WTC11 (cell line): ENCODE results near the gene KDM4B.

Experiments
- ELF4 ChIP-seq: sonication (generic); formaldehyde crosslinking; IDR thresholded peaks from 2 replicates; pipeline ENCODE4 v1.8.1; 2022; ENCODE audit warnings: low read depth, mild to moderate bottlenecking, moderate library complexity, missing genetic modification reagents
- FOXJ3 ChIP-seq: sonication (generic); formaldehyde crosslinking; IDR thresholded peaks from 2 replicates; pipeline ENCODE4 v1.9.0; 2021; ENCODE audit warnings: missing genetic modification reagents, mild to moderate bottlenecking, borderline replicate concordance
- NFYB ChIP-seq: sonication (generic); formaldehyde crosslinking; conservative IDR thresholded peaks from 2 replicates; pipeline ENCODE4 v1.8.0; 2022; ENCODE audit warnings: low read depth, missing genetic modification reagents
- PREB ChIP-seq: sonication (generic); formaldehyde crosslinking; IDR thresholded peaks from 2 replicates; pipeline ENCODE4 v1.8.1; 2022; ENCODE audit warnings: mild to moderate bottlenecking, missing genetic modification reagents, moderate library complexity, borderline replicate concordance
- RELA ChIP-seq: sonication (generic); formaldehyde crosslinking; IDR thresholded peaks from 2 replicates; pipeline ENCODE4 v1.8.1; 2022; ENCODE audit warnings: missing genetic modification reagents, mild to moderate bottlenecking, borderline replicate concordance
- ZNF138 ChIP-seq: sonication (generic); formaldehyde crosslinking; conservative IDR thresholded peaks from 2 replicates; pipeline ENCODE4 v1.8.1; 2022; ENCODE audit warnings: mild to moderate bottlenecking, moderate library complexity, missing genetic modification reagents
- TF ChIP-seq, protein P1 (sequence below): fragments of 200-600 bp; IDR thresholded peaks from 2 replicates; pipeline ENCODE4 v1.8.0; 2022; ENCODE audit warnings: antibody characterized with exemption
- TF ChIP-seq, protein P2 (sequence below): sonication (generic); formaldehyde crosslinking; IDR thresholded peaks from 2 replicates; pipeline ENCODE4 v1.8.0; 2022; ENCODE audit warnings: mild to moderate bottlenecking, missing genetic modification reagents

DNA sequence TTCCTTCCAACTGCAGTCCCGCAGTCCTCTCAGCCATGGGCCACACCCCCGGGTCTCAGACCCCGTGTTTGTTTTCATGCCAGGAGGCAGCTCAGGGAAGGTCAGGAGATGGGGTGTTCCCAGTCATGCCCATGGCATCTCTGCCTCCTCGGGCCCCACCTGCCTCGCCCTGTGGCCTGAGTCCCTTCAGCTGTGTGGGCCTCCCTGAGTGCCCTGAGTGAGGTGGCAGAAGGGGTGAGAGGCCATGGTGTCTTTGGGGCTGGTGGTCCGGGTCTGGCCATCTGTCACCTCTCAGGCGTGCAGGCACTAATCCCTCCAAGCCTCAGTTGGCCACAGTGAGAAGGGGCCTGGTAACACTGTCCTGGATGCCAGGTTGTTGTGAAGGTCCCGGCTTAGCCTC, 10.9 kb upstream of the KDM4B start:
- TF ChIP-seq NFYB (CRISPR knock-in tag), result no peak
- TF ChIP-seq, protein P1, sequence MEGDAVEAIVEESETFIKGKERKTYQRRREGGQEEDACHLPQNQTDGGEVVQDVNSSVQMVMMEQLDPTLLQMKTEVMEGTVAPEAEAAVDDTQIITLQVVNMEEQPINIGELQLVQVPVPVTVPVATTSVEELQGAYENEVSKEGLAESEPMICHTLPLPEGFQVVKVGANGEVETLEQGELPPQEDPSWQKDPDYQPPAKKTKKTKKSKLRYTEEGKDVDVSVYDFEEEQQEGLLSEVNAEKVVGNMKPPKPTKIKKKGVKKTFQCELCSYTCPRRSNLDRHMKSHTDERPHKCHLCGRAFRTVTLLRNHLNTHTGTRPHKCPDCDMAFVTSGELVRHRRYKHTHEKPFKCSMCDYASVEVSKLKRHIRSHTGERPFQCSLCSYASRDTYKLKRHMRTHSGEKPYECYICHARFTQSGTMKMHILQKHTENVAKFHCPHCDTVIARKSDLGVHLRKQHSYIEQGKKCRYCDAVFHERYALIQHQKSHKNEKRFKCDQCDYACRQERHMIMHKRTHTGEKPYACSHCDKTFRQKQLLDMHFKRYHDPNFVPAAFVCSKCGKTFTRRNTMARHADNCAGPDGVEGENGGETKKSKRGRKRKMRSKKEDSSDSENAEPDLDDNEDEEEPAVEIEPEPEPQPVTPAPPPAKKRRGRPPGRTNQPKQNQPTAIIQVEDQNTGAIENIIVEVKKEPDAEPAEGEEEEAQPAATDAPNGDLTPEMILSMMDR, result no peak
- no peak for TF ChIP-seq RELA (CRISPR knock-in tag)
- no peak for TF ChIP-seq ELF4 (CRISPR knock-in tag)
- no peak for TF ChIP-seq PREB
- TF ChIP-seq, protein P2, sequence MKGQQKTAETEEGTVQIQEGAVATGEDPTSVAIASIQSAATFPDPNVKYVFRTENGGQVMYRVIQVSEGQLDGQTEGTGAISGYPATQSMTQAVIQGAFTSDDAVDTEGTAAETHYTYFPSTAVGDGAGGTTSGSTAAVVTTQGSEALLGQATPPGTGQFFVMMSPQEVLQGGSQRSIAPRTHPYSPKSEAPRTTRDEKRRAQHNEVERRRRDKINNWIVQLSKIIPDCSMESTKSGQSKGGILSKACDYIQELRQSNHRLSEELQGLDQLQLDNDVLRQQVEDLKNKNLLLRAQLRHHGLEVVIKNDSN (CRISPR knock-in tag), result no peak
- TF ChIP-seq ZNF138, result no peak
- no peak for TF ChIP-seq FOXJ3
